SH-SY5Y (cell line): ENCODE data around the gene PRDM2.

Experiments
- GATA2 ChIP-seq: IDR thresholded peaks from 2 replicates; pipeline ENCODE4 v1.6.1; 2011; ENCODE audit warnings: mild to moderate bottlenecking, low read depth, low read length
- GATA3 ChIP-seq: IDR thresholded peaks from 2 replicates; pipeline ENCODE4 v1.6.1; 2011; ENCODE audit warnings: low read depth, mild to moderate bottlenecking, low read length, moderate library complexity

The PRDM2 gene

DNA sequence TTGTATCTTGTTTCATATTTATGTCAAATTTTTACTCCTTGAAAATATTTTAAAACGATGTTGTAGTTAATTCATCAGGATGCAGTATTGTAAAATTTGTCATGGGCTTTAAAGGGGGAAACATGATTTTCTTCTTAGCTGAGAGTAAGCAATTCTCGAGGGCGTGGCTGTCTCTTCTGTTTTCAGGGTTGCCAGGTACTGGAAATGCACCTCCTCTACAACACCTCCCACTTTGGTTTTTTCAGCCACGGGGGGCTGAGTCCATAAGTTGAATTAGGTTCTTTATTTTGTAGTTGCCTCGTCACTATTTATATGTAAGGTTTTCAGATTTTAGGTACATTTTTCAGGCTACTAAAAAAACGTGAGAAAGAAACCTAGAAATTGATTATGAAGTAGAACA is 64.0 kb downstream of the PRDM2 start:
- TF ChIP-seq GATA2 (no peak), GATA3 (no peak)

DNA sequence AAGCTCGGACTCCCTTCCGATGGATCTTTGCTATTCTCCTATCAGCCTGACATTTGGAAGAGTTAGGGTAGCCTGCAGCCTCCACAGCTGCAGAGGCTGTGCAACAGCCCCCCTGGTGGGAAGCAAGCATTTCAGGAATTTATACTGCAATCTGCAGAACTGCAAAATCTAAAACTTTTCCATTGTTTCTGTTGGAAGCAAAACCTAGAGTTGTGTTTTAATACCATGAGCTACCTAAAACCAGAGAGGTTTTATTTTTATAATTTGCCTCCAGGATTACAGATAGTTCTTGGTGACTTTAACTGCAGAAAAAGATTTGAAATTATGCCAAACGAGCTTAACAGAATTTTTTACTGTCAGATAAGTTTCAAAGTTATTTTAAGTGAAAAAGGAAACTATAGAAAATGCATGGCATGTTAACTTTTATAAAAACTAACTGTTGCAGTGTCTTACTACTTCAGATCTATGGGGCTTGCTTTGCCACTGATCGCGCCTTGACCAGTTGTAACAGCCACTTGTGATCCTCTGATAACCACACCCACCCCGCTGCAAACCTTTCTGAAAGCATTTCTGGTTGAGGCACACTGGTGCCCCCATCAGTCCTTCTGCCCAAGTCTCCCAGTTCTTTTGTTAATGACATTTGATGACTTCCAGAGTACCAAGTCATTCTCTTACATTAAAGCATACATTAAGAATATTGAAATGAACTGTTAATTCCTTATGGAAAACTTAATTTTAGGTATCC is 64.8 kb downstream of the PRDM2 start:
- no peak for TF ChIP-seq GATA3
- no peak for TF ChIP-seq GATA2

DNA sequence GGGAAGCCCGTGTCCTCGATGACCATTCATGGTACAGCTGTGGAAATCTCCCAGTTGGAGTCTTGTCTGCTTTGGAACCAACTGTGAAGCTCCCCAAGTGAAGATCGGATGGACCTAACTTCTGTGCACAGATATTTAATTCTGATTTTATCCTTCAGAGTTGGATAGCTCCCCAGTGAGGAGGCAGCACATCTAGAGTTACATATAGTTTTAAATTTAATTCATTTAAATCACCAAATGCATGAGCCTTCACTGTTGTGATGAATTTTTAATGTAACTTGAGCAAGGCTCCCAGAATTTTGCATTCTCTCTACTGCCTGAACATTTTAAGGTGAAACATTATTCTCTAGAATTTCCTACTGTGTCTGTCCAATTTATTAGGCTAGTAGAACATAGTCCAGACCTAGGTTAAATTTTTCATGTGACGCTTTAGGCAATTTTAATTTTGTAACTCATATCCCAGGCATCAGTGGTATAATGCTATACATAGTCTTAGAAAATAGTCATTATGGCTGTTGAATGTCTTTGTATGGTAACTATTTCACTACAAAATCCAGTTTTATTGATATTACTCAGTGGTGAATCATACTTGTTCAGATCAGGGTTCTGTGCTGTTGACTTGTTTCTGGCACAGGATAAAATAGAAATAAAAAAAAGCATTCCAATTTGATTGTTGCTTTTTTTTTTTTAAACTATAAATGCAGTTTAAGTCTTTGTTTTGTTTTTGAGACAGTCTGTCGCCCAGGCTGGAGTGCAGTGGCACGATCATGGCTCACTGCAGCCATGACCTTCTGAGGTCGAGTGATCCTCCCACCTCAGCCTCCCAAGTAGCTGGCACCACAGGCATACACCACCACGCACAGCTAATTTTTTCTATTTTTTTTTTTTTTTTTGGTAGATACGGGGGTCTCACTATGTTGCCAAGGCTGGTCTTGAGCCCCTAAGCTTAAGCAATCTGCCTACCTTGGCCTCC is 66.9 kb downstream of the PRDM2 start:
- TF ChIP-seq GATA2 = no peak
- no peak for TF ChIP-seq GATA3

DNA sequence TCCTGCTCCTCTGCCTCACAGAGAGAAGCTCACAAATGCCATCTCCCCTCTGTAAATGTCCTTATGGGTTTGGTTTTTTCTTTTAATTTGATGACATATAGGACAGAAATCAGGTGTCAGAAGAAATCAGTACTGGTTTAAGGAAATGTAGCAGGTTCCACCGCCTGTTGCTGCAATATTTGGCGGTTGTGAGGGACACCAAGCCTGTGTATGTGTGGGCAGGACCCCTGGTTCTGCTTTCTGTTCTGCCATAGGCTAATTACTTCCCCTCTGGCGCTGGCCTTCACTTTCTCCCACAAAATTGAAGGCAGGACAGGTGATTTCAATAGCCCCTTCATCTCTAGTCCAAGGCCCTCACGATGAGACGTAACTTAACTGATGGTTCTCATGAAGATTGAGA is 69.2 kb downstream of the PRDM2 start:
- TF ChIP-seq GATA3 (no peak), GATA2 (no peak)

DNA sequence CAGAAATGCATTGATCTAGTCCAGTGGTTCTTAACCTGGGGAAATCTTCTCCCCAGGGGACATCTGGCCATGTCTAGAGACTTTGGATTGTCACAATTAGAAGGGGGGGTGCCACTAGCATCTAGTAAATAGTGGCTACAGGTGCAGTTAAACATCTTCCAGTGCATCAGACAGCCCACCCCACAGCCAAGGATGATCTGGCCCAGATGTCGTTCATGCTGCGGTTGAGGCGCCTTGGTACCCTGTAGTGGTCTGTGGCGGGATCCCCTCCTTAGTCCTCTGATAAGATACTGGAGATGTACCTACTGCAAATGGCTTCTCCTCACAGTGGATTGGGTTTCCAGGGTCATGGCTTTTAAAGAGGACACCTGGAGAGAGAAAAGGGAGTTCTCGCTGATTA is 69.8 kb downstream of the PRDM2 start:
- TF ChIP-seq GATA3 (no peak), GATA2 (no peak)

DNA sequence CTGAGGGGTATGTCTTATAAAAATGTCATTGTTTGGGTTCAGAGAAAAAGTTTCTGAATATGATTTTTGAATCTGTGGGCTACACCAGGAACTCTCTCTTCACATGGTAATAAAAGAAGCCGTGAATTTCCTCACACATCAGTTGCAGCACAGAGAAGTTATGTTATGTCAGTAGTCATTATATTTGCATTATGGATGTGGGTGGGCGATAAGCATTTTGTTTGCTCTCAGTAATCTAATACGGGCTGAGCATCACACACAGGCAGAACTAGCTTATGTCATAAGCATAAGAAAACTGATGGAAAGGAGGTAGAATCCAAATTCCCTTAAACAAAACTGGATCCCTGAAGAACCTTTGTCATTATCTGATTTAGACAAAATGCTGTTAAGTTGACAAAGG is 70.8 kb downstream of the PRDM2 start:
- TF ChIP-seq GATA3 (no peak), GATA2 (no peak)

DNA sequence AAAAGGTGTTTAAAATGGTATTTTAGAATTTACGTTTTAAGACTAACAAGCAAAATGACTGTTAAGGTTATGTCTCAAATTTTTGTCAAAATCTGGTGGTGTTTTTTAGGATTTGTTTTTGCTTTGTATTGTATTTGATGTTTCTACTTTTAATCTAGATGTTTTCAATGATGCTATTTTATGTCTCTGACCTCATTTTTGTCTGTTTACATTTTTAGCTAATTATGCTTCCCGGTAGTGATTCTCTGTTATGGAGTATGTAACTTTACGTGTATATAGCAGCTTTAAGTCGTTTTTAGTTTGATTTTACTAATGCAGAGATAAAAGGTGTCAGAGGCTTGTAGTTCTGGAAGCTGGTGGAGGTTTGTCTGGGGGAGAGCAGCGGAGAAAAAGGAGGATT is 71.8 kb downstream of the PRDM2 start:
- TF ChIP-seq GATA2 (no peak), GATA3 (no peak)

DNA sequence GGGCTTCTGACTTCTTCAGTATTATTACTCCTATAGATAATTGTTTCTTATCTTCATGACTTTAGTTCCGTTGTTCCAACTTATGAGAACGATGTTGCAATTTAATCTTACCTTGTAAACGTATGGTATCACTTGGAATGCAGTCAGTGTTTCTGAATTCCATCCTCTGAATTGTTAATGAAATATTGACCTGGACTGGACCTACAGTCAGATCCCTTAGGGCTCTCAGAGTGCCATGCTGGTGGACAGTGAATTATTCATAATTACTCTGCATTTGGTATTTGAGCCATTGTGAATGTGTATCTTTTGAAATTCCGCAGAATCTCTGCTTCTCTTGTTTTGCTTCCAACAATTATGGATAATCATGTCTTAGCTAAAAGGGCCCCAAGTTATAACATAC is 72.3 kb downstream of the PRDM2 start:
- no peak for TF ChIP-seq GATA2
- no peak for TF ChIP-seq GATA3

DNA sequence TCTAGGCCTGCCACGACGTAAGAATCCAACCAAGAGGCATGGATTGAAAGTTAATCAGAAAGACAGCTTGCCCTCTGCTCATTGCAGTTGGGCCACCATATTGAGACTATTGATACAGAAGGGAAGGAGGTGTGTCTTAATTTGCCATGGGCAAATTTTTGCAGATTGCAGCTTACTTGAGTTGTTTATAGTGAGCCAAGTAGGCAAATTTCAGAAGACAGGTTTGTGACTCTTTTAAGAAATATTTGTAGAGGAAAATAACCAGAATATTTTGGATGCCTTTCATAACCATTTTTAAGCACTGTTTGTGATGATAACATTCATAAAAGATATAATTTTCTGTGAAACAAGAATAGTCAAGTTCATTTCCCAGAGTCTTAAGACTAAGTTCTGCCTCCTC is 74.1 kb downstream of the PRDM2 start:
- TF ChIP-seq GATA2 (no peak), GATA3 (no peak)

DNA sequence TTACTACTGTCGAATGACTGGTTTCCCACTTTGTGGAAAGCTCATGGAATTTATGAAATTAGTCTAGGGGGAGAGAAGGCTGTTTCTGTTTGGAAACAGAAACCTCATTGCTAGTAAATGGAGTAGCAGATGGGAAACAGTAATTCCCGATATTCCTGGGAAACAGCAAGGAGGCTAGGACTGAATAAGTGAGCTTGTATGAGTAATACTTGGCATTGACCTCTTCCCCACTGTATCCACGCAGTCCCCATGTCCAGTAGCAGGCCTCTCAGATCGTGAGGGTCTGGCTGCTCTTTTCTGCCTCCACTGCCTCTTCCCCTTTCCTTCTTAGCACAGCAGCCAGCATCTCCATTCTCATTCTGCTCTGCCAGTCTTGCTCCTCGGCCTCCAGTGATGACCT is 75.5 kb downstream of the PRDM2 start:
- no peak for TF ChIP-seq GATA3
- no peak for TF ChIP-seq GATA2

DNA sequence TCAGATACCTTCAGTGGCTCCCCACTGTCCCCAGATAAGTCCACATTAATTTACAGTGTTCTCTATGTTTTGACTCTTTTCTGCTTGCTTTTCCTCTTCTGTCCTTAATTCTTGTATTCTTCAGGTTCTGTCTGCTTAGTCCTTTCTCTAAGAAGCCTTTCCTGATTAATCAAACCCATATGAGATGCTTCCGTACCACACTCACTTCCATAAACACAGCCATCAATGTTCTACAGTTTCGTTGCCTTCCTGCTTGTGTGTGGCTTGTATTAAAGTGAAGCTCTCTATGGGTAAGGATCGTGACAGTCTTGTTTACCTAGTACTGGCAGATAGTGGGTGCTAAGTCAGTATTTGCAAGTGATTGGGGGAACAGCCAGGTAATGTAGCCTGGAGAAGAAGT is 75.9 kb downstream of the PRDM2 start:
- no peak for TF ChIP-seq GATA3
- TF ChIP-seq GATA2 = no peak

DNA sequence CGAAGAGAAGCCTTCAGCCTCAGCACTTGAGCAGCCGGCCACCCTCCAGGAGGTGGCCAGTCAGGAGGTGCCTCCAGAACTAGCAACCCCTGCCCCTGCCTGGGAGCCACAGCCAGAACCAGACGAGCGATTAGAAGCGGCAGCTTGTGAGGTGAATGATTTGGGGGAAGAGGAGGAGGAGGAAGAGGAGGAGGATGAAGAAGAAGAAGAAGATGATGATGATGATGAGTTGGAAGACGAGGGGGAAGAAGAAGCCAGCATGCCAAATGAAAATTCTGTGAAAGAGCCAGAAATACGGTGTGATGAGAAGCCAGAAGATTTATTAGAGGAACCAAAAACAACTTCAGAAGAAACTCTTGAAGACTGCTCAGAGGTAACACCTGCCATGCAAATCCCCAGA is 78.4 kb downstream of the PRDM2 start:
- TF ChIP-seq GATA2 (no peak), GATA3 (no peak)

DNA sequence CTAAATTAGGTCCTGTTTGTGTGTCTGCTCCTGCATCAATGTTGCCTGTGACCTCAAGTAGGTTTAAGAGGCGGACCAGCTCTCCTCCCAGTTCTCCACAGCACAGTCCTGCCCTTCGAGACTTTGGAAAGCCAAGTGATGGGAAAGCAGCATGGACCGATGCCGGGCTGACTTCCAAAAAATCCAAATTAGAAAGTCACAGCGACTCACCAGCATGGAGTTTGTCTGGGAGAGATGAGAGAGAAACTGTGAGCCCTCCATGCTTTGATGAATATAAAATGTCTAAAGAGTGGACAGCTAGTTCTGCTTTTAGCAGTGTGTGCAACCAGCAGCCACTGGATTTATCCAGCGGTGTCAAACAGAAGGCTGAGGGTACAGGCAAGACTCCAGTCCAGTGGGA is 79.9 kb downstream of the PRDM2 start:
- no peak for TF ChIP-seq GATA2
- TF ChIP-seq GATA3 = no peak

DNA sequence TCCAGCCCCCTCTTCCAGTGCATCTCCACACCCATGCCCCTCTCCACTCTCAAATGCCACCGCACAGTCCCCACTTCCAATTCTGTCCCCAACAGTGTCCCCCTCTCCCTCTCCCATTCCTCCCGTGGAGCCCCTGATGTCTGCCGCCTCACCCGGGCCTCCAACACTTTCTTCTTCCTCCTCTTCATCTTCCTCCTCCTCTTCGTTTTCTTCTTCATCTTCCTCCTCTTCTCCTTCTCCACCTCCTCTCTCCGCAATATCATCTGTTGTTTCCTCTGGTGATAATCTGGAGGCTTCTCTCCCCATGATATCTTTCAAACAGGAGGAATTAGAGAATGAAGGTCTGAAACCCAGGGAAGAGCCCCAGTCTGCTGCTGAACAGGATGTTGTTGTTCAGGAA is 80.8 kb downstream of the PRDM2 start:
- no peak for TF ChIP-seq GATA3
- TF ChIP-seq GATA2 = no peak

DNA sequence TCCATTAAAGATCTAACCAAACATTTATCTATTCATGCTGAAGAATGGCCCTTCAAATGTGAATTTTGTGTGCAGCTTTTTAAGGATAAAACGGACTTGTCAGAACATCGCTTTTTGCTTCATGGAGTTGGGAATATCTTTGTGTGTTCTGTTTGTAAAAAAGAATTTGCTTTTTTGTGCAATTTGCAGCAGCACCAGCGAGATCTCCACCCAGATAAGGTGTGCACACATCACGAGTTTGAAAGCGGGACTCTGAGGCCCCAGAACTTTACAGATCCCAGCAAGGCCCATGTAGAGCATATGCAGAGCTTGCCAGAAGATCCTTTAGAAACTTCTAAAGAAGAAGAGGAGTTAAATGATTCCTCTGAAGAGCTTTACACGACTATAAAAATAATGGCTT is 81.2 kb downstream of the PRDM2 start:
- peak; percentile 65 for TF ChIP-seq GATA3
- TF ChIP-seq GATA2 = peak; percentile 62
